GM23338 (cell line): Measurements from ENCODE around the gene CT47C1. TPM values are rescaled to one million over a fixed set of nuclear protein-coding genes. Genes with fewer than 3 reads are reported as not detected.

Experiments used
- ATAC-seq: fragments of 200-7000 bp; cut with Tn5 transposase; 3 replicates; pipeline ENCODE4 v1.9.1; 2020
- DNase-seq: peaks from one replicate; pipeline ENCODE4 v3.0.0-alpha.2; 2015; ENCODE audit warnings: low spot score
- H2AFZ ChIP-seq: fragments of 200-600 bp; sonication (generic); 2 replicates; pipeline ENCODE4 v1.8.0; 2016; ENCODE audit warnings: antibody characterized with exemption, mild to moderate bottlenecking, moderate library complexity
- H3F3A ChIP-seq: fragments of 200-600 bp; sonication (generic); replicated peaks from 2 replicates; pipeline ENCODE4 v1.8.0; 2017; ENCODE audit warnings: antibody characterized with exemption, mixed run types, low read depth
- H3K27ac ChIP-seq: fragments of 200-600 bp; sonication (generic); 2 replicates; pipeline ENCODE4 v1.6.1; 2016; ENCODE audit warnings: low read depth
- H3K27me3 ChIP-seq: fragments of 200-600 bp; sonication (generic); 2 replicates; pipeline ENCODE4 v1.8.0; 2016; ENCODE audit warnings: mild to moderate bottlenecking, mixed run types, moderate library complexity; ENCODE audit not compliant: insufficient read depth
- H3K36me3 ChIP-seq: fragments of 200-600 bp; sonication (generic); 2 replicates; pipeline ENCODE4 v1.8.0; 2016; ENCODE audit warnings: mild to moderate bottlenecking; ENCODE audit not compliant: insufficient read depth
- H3K4me1 ChIP-seq: fragments of 200-600 bp; sonication (generic); 2 replicates; pipeline ENCODE4 v1.8.0; 2016; ENCODE audit warnings: mild to moderate bottlenecking, moderate library complexity; ENCODE audit not compliant: insufficient read depth
- H3K4me2 ChIP-seq: fragments of 200-600 bp; sonication (generic); 2 replicates; pipeline ENCODE4 v1.7.1; 2017; ENCODE audit warnings: mixed run types
- H3K4me3 ChIP-seq: fragments of 200-600 bp; sonication (generic); 2 replicates; pipeline ENCODE4 v1.6.1; 2016; ENCODE audit warnings: mixed run types
- H3K79me2 ChIP-seq: fragments of 200-600 bp; sonication (generic); replicated peaks from 2 replicates; pipeline ENCODE4 v1.8.0; 2017; ENCODE audit warnings: mild to moderate bottlenecking; ENCODE audit not compliant: insufficient read depth
- H3K9me2 ChIP-seq: fragments of 200-600 bp; sonication (generic); 2 replicates; pipeline ENCODE4 v1.8.0; 2017; ENCODE audit not compliant: insufficient read depth
- H4K20me1 ChIP-seq: fragments of 200-600 bp; sonication (generic); replicated peaks from 2 replicates; pipeline ENCODE4 v1.8.0; 2017; ENCODE audit warnings: mild to moderate bottlenecking; ENCODE audit not compliant: insufficient read depth
- H3K27ac Mint-ChIP-seq: 2 replicates; pipeline ENCODE4 v1.8.0; 2020; ENCODE audit warnings: inconsistent platforms, mild to moderate bottlenecking, moderate library complexity, mixed read lengths
- H3K27me3 Mint-ChIP-seq: 3 replicates; pipeline ENCODE4 v1.8.0; 2022; ENCODE audit warnings: low read depth, mild to moderate bottlenecking, moderate library complexity, mixed read lengths, inconsistent platforms; ENCODE audit not compliant: insufficient read depth, poor library complexity
- H3K36me3 Mint-ChIP-seq: 3 replicates; pipeline ENCODE4 v1.8.0; 2021; ENCODE audit warnings: low read depth, mild to moderate bottlenecking, inconsistent platforms, moderate library complexity, mixed read lengths
- H3K4me1 Mint-ChIP-seq: 3 replicates; pipeline ENCODE4 v1.8.0; 2020; ENCODE audit warnings: mild to moderate bottlenecking, inconsistent platforms, mixed read lengths
- H3K4me3 Mint-ChIP-seq: 3 replicates; pipeline ENCODE4 v1.8.0; 2021; ENCODE audit warnings: moderate library complexity, mild to moderate bottlenecking, inconsistent platforms, mixed read lengths
- H3K9me3 Mint-ChIP-seq: 3 replicates; pipeline ENCODE4 v1.8.0; 2020; ENCODE audit warnings: moderate library complexity, mild to moderate bottlenecking, inconsistent platforms, mixed read lengths
- CREB1 ChIP-seq: fragments of 250-450 bp; sonication (Bioruptor Pico); IDR thresholded peaks from 2 replicates; pipeline ENCODE4 v1.5.0; 2020; ENCODE audit warnings: low read depth, mild to moderate bottlenecking, moderate library complexity
- EZH2phosphoT487 ChIP-seq: fragments of 200-600 bp; sonication (generic); IDR thresholded peaks from one replicate; pipeline ENCODE4 v1.8.1; 2018; ENCODE audit warnings: antibody characterized with exemption; ENCODE audit not compliant: unreplicated experiment
- POLR2AphosphoS5 ChIP-seq: IDR thresholded peaks from 2 replicates; pipeline ENCODE4 v1.6.1; 2016; ENCODE audit warnings: antibody characterized with exemption, low read depth
- ZNF114 ChIP-seq: fragments of 250-450 bp; sonication (Bioruptor Pico); IDR thresholded peaks from 2 replicates; pipeline ENCODE4 v1.5.0; 2020; ENCODE audit warnings: mild to moderate bottlenecking, moderate library complexity
- polyA plus RNA-seq: library from polyadenylated mRNA; unstranded; fragments of >200 nt; fragmentation: Nextera tagmentation; extraction: Ambion mirVana; gene quantifications from 2 replicates; pipeline ENCODE4 v1.2.1, GENCODE V29; 2016
- total RNA-seq: library from RNA; depleted of rRNA; stranded (reverse); fragments of >200 nt; shearing (Covaris generic); gene quantifications from 2 replicates; pipeline ENCODE4 v1.2.3, GENCODE V29; 2014
- TF ChIP-seq, protein P1 (sequence below): IDR thresholded peaks from one replicate; pipeline ENCODE4 v1.6.1; 2018; ENCODE audit warnings: antibody characterized with exemption; ENCODE audit not compliant: unreplicated experiment
- TF ChIP-seq, protein P2 (sequence below), 2 experiments: fragments of 200-600 bp in 1 of 2; sonication (generic) in 1 of 2; conservative IDR thresholded peaks; 2 replicates each; pipeline versions ENCODE4 v1.5.1 to v1.6.1; 2016 to 2017; ENCODE audit warnings: antibody characterized with exemption in 2 of 2, low read depth in 2 of 2, mild to moderate bottlenecking in 2 of 2, moderate library complexity in 1 of 2
- TF ChIP-seq, protein P3 (sequence below): IDR thresholded peaks from 2 replicates; pipeline ENCODE4 v1.6.1; 2016; ENCODE audit warnings: antibody characterized with exemption

The CT47C1 gene
- total and polyA plus RNA-seq, 2 experiments from 2014 or later, result not detected

DNA sequence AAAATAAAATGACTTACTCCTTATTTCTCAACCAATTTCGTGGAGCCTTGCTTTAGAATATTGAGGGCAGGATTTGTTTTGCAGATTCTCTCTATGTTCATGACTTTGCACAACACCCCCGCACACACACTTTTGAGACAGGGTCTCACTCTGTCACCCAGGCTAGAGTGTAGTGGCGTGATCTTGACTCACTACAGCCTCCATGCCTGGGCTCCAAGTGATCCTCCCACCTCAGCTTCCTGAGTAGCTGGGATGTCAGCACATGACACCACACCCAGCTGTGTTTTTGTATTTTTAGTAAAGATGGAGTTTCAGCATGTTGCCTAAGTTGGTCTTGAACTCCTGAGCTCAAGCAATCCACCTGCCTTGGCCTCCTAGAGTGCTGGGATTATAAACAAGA is 12.0 kb downstream of the CT47C1 start (continued):
- TF ChIP-seq, protein P1, sequence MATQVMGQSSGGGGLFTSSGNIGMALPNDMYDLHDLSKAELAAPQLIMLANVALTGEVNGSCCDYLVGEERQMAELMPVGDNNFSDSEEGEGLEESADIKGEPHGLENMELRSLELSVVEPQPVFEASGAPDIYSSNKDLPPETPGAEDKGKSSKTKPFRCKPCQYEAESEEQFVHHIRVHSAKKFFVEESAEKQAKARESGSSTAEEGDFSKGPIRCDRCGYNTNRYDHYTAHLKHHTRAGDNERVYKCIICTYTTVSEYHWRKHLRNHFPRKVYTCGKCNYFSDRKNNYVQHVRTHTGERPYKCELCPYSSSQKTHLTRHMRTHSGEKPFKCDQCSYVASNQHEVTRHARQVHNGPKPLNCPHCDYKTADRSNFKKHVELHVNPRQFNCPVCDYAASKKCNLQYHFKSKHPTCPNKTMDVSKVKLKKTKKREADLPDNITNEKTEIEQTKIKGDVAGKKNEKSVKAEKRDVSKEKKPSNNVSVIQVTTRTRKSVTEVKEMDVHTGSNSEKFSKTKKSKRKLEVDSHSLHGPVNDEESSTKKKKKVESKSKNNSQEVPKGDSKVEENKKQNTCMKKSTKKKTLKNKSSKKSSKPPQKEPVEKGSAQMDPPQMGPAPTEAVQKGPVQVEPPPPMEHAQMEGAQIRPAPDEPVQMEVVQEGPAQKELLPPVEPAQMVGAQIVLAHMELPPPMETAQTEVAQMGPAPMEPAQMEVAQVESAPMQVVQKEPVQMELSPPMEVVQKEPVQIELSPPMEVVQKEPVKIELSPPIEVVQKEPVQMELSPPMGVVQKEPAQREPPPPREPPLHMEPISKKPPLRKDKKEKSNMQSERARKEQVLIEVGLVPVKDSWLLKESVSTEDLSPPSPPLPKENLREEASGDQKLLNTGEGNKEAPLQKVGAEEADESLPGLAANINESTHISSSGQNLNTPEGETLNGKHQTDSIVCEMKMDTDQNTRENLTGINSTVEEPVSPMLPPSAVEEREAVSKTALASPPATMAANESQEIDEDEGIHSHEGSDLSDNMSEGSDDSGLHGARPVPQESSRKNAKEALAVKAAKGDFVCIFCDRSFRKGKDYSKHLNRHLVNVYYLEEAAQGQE, result no peak
- TF ChIP-seq, protein P2, sequence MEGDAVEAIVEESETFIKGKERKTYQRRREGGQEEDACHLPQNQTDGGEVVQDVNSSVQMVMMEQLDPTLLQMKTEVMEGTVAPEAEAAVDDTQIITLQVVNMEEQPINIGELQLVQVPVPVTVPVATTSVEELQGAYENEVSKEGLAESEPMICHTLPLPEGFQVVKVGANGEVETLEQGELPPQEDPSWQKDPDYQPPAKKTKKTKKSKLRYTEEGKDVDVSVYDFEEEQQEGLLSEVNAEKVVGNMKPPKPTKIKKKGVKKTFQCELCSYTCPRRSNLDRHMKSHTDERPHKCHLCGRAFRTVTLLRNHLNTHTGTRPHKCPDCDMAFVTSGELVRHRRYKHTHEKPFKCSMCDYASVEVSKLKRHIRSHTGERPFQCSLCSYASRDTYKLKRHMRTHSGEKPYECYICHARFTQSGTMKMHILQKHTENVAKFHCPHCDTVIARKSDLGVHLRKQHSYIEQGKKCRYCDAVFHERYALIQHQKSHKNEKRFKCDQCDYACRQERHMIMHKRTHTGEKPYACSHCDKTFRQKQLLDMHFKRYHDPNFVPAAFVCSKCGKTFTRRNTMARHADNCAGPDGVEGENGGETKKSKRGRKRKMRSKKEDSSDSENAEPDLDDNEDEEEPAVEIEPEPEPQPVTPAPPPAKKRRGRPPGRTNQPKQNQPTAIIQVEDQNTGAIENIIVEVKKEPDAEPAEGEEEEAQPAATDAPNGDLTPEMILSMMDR (conservative IDR thresholded peaks at IDR 0.05; ENCODE audit: low read depth in 2 of 2), result no peak
- TF ChIP-seq ZNF114 (CRISPR knock-in tag) (no peak), POLR2AphosphoS5 (no peak)

DNA sequence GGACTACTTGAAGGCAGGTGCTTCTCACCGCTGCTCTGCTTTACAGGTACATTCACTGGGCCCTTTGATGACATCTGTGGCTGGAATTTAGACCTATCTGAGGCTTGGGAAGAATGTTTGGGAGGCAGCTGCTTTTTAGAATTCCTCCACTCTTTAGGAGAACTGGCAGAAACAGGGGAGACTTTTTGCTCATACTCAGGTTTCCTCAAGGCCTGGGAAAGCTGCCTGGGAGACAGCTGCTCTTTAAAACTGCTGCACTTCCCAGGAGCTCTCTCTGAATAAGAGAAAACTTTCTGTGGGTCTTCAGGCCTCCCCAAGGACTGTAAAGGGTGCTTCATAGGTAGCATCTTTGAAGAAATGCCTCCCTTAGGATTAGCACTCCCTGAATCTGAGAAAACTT is 14.3 kb downstream of the CT47C1 start:
- no peaks in the 10 kb centered on the region for H3K36me3 ChIP-seq
- no peaks in the 10 kb centered on the region for H4K20me1 ChIP-seq
- H2AFZ ChIP-seq, result no peak overlapping the region
- no peak for DNase-seq
- no peak overlapping the region for H3K4me3 Mint-ChIP-seq
- no peaks in the 10 kb centered on the region for H3K9me2 ChIP-seq
- H3K79me2 ChIP-seq, result no peaks in the 10 kb centered on the region
- no peak overlapping the region for H3K4me2 ChIP-seq
- H3K36me3 Mint-ChIP-seq, result no peaks in the 10 kb centered on the region
- no peaks in the 10 kb centered on the region; the same call in 1 of the 2 replicates for H3K4me1 ChIP-seq
- H3F3A ChIP-seq, result no peaks in the 10 kb centered on the region
- no peak overlapping the region for H3K4me3 ChIP-seq
- H3K27me3 Mint-ChIP-seq, result peaks cover 3% of the 10 kb centered on the region
- H3K4me1 Mint-ChIP-seq, result peaks cover 11% of the 10 kb centered on the region
- TF ChIP-seq CREB1 (CRISPR knock-in tag), result no peak
- no peaks in the 10 kb centered on the region for H3K9me3 Mint-ChIP-seq
- no peaks in the 10 kb centered on the region for H3K27me3 ChIP-seq
- H3K27ac ChIP-seq, result no peak overlapping the region
- H3K27ac Mint-ChIP-seq, result no peak overlapping the region
- no peak for ATAC-seq

DNA sequence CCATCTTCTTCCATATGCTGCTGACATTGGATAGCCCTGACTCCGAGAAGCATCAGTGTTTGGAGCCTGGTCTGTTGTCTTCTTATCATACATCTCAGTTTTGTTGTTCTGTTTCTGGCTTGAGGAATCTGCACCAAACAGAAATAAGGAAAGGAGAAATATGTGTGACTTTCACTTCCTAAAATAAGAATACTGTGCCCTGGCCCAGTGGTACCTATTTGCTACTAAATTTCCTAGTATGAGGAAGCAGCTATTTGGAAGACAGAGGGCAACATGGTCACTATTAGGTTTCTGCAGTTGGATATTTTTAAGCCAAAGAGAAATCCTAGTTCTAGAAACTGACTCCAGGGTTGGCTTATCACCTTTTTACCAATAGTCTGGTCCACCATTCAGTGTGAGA is 16.8 kb downstream of the CT47C1 start:
- H3K79me2 ChIP-seq, result no peaks in the 10 kb centered on the region
- H3K36me3 Mint-ChIP-seq, result no peaks in the 10 kb centered on the region
- ATAC-seq (no peak), DNase-seq (no peak)
- H3K27me3 Mint-ChIP-seq, result peaks cover 5% of the 10 kb centered on the region
- no peak overlapping the region for H3K27ac Mint-ChIP-seq
- no peak for TF ChIP-seq EZH2phosphoT487
- TF ChIP-seq, protein P3, sequence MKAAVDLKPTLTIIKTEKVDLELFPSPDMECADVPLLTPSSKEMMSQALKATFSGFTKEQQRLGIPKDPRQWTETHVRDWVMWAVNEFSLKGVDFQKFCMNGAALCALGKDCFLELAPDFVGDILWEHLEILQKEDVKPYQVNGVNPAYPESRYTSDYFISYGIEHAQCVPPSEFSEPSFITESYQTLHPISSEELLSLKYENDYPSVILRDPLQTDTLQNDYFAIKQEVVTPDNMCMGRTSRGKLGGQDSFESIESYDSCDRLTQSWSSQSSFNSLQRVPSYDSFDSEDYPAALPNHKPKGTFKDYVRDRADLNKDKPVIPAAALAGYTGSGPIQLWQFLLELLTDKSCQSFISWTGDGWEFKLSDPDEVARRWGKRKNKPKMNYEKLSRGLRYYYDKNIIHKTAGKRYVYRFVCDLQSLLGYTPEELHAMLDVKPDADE, result no peak
- TF ChIP-seq, protein P1, result no peak
- no peaks in the 10 kb centered on the region for H4K20me1 ChIP-seq
- H3K9me2 ChIP-seq, result no peaks in the 10 kb centered on the region
- no peak overlapping the region for H3K4me3 Mint-ChIP-seq
- no peaks in the 10 kb centered on the region; the same call in 1 of the 2 replicates for H3K4me1 ChIP-seq
- no peaks in the 10 kb centered on the region for H3K27me3 ChIP-seq
- H2AFZ ChIP-seq, result no peak overlapping the region
- no peaks in the 10 kb centered on the region for H3K36me3 ChIP-seq
- no peak overlapping the region for H3K4me3 ChIP-seq
- no peaks in the 10 kb centered on the region for H3K9me3 Mint-ChIP-seq
- H3K4me2 ChIP-seq, result no peak overlapping the region
- no peaks in the 10 kb centered on the region for H3F3A ChIP-seq
- H3K4me1 Mint-ChIP-seq, result peaks cover 11% of the 10 kb centered on the region
- no peak overlapping the region for H3K27ac ChIP-seq
